ENCODE measurements around the gene MEIS1.

The MEIS1 gene

DNA sequence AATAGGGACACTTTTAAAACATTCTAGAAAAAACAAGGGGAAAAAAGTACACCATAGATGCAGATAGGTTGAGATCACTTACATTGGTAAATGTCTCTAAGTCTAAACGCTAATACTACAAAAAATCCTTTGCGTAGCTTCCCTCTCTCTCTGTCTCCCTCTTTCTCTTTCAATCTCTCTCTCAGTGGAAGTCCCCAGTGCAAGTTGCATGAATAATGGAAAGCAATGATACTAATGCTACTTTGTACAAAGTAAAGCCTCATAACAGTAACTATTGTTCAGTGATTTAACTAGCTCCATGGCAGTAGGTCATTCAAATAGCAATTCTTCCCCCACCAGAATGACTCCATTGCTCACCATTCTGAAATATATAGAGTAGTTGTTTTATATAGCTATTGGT, 12.8 kb downstream of the MEIS1 start:
- TF ChIP-seq, protein P1, sequence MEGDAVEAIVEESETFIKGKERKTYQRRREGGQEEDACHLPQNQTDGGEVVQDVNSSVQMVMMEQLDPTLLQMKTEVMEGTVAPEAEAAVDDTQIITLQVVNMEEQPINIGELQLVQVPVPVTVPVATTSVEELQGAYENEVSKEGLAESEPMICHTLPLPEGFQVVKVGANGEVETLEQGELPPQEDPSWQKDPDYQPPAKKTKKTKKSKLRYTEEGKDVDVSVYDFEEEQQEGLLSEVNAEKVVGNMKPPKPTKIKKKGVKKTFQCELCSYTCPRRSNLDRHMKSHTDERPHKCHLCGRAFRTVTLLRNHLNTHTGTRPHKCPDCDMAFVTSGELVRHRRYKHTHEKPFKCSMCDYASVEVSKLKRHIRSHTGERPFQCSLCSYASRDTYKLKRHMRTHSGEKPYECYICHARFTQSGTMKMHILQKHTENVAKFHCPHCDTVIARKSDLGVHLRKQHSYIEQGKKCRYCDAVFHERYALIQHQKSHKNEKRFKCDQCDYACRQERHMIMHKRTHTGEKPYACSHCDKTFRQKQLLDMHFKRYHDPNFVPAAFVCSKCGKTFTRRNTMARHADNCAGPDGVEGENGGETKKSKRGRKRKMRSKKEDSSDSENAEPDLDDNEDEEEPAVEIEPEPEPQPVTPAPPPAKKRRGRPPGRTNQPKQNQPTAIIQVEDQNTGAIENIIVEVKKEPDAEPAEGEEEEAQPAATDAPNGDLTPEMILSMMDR (IDR thresholded peaks at IDR 0.05; ENCODE audit: extremely low read depth, missing control alignments): no peak

DNA sequence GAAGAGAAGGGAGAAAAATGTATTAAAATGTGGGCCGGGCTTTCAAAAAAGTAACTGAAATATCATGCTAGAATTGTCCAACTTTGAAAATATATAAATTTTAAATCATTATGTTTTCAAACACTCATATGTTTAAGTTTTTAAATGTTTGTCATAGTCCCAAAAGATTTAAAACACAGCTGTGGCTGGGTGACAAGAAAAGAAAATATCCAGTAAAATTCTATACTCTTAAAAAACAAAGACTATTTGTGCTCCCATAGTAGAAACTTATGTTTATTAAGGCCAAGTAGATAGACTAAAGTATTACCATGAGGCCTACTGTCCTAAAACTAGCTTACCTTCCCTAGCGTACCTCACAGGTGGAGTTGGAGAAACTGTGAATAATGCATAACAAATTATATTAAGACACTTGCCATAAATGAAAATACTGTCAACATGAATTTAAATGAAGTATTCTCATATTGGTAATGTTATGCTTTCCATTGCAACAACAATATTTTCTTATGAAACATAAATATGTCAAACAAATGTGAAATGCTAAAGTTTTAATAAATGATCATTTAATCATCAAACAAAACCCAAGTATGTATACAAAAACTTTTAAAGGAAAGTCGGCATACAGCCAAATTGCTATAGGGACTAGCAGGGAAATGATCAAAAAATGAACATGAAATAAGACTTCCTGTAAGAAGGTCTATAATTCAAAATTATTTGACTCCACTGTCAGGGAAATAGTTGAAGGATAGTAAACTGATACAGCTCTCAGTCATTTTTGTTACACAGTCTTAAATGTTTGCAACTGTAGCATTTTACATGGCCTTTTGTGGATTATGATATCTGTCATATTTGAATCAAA, 13.4 kb downstream of the MEIS1 start:
- TF ChIP-seq, protein P1 (IDR thresholded peaks at IDR 0.05; ENCODE audit: extremely low read depth, missing control alignments): no peak
- no peak for DNase-seq (ENCODE audit: low spot score)

More for the DNA sequence above, 12.8 kb downstream of the MEIS1 start:
- DNase-seq (ENCODE audit: low spot score): no peak

DNA sequence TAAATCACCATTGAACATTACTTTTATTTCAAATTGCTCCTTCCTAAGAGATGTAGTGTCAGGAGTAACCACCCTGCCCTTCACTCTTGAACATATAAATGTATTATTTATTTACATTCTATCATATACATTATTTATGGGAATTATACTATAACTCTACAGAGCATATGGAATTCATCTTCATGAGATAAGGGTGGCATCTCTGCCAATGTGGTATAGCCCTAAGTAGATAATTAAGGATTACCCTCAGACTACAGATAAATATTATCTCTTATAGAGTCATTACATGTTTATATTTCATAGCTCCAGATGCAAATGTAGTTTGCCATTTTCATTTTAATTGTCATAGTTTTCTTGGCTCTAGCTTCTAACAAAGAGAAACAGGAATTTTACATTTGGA, 17.3 kb downstream of the MEIS1 start:
- TF ChIP-seq, protein P1 (IDR thresholded peaks at IDR 0.05; ENCODE audit: extremely low read depth, missing control alignments): no peak
- no peak for DNase-seq (ENCODE audit: low spot score)

DNA sequence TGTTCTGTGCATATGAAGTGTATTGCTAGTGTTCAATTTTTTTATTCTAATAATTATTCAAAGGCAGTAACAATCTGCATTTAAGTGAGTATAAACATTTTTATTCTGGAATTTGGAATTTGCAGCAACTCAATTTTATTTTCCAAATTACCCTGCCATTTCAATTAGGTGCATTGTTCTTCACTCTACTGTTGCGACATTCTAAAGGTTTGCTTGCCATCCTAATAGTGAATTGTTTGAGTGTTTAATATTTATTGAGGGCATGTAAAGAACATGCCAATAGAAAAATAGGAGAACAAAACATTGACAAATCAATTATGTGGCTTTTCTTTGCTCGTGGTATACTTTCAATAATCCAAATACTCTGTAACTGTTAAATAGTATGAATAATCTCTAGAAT, 18.0 kb downstream of the MEIS1 start:
- TF ChIP-seq, protein P1 (IDR thresholded peaks at IDR 0.05; ENCODE audit: extremely low read depth, missing control alignments): no peak
- no peak for DNase-seq (ENCODE audit: low spot score)

DNA sequence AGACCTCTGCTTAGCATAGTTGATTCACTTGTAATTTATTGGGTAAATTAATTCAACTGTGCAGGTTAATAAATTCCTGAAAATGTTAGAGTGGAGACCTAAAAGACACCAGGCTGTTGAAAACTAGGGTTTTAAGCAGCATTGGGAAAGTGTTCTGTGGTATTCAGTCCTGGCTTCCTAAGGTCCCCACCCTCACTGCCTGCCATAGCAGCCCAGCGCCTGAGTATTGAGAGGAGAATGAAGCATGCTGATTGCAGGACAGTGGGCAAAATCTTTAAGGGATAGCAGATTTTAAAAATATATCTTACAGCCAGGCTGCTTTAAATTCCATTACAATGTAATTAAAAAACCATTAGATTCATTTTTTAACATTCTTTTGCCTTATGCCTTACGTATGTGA, 20.6 kb downstream of the MEIS1 start:
- TF ChIP-seq, protein P1 (IDR thresholded peaks at IDR 0.05; ENCODE audit: extremely low read depth, missing control alignments): no peak

DNA sequence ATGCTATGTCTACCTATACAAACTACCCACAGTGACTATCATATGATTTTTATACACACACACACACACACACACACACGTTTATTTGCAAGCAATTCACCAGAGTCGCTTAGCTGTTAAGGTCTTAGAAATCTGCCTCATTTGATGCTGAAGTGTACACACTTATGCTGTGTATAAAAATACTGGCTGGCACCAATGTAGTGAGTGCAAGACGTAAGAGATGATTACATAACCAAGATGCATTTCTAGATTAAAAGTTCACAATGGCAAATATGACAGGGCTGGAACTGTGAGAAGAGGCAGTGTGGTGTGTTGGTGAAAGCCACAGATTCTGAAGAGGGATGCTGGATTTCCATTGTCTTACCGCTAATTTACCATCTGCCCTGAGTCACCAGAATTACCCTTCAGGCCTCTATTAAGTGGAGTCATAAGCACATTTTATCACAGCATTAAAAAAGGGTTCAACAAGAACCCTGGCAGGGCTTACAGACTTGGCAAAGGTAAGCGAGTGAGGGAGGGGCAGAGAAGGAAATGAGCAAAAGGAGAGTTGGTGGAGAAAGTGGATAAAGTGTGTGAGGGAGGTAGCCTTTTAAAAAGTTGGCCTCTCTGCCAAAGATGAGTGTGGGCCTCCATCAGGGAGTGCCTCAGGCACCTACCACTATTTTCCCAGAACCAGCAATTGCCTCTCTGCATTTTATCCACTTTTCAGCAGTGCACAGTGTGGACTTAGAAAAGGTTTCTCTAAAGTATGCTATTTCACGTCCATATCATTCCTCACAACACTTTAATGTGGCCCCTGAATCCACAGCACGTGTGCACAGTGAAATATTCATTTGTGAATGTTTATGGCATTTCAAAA, 21.5 kb downstream of the MEIS1 start:
- TF ChIP-seq, protein P1 (IDR thresholded peaks at IDR 0.05; ENCODE audit: extremely low read depth, missing control alignments): no peak
- DNase-seq (ENCODE audit: low spot score): no peak

More for the DNA sequence above, 20.6 kb downstream of the MEIS1 start:
- DNase-seq (ENCODE audit: low spot score): no peak

DNA sequence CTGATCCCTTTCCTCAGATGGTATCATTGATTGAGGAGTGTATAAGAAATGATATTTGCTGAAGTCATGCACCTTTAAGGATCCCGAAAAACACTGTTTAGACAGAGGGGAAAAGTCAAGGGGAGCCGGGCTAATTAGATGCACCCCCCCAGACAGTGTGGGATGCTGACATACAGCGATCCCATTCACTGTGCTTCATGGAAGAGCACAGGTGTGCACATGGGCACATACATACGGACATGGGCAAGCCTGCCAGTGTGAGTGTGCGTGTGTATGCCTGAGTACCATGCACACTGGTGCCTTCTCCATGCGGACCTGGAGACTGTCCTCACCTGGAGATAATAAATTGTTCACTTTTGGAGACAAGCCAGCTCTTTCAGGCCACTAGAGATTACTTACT, 22.6 kb downstream of the MEIS1 start:
- TF ChIP-seq, protein P1 (IDR thresholded peaks at IDR 0.05; ENCODE audit: extremely low read depth, missing control alignments): no peak
- no peak for DNase-seq (ENCODE audit: low spot score)
